T-cell (primary cell): ENCODE measurements around the gene GLCE. TPM values are rescaled to one million over a fixed set of nuclear protein-coding genes. Genes with fewer than 3 reads are reported as not detected.

Source experiments
- ATAC-seq, 4 experiments: fragments of 200-7000 bp in 3 of 4; fragments of 150-1000 bp in 1 of 4; cut with Tn5 transposase; replicated peaks in 1 of 4; 1 replicate in 3 of 4; 2 replicates in 1 of 4; pipeline ENCODE4 v1.10.0; 2021; ENCODE audit warnings: moderate library complexity in 3 of 4, mild to moderate bottlenecking in 2 of 4, moderate number of reproducible peaks in 1 of 4
- CTCF ChIA-PET, 2 donors: fragments of 300-600 bp; sonication (Branson Sonifier 250); formaldehyde crosslinking; loops; one replicate each; lab custom pipeline; 2022; ENCODE audit warnings: antibody characterized with exemption in 2 of 2; lab: Charles Lee
- POLR2A ChIA-PET, 2 donors: fragments of 300-600 bp; sonication (Branson Sonifier 250); formaldehyde crosslinking; loops; one replicate each; lab custom pipeline; 2022; ENCODE audit warnings: antibody characterized with exemption in 2 of 2; lab: Charles Lee
- DNase-seq, 35 experiments: peaks; one replicate each; pipeline versions ENCODE4 v3.0.0 to v3.0.0-alpha.2; 2013 to 2023
- H3K27ac ChIP-seq: one replicate; pipeline ENCODE4 v1.5.1; 2013; ENCODE audit warnings: low read length
- H3K27me3 ChIP-seq, 2 experiments: replicated peaks in 1 of 2; 1 replicate in 1 of 2; 2 replicates in 1 of 2; pipeline versions ENCODE4 v1.6.1 to v1.7.0; 2013; ENCODE audit warnings: low read length in 1 of 2, mixed read lengths in 1 of 2; ENCODE audit not compliant: control insufficient read depth in 2 of 2, insufficient read depth in 2 of 2; ENCODE audit errors: extremely low read depth in 1 of 2
- H3K36me3 ChIP-seq, 2 donors: 1 replicate in 1 of 2; 2 replicates in 1 of 2; pipeline versions ENCODE4 v1.6.1 to v1.7.0; 2013; ENCODE audit warnings: low read length in 1 of 2; ENCODE audit not compliant: control insufficient read depth in 2 of 2, insufficient read depth in 1 of 2; ENCODE audit errors: extremely low read depth in 1 of 2
- H3K4me1 ChIP-seq, 2 experiments: 1 replicate in 1 of 2; 2 replicates in 1 of 2; pipeline versions ENCODE4 v1.6.1 to v1.7.0; 2013; ENCODE audit warnings: low read length in 2 of 2, mixed read lengths in 1 of 2; ENCODE audit not compliant: insufficient read depth in 2 of 2, control insufficient read depth in 1 of 2; ENCODE audit errors: extremely low read depth in 1 of 2
- H3K4me3 ChIP-seq, 2 donors: 1 replicate in 1 of 2; 2 replicates in 1 of 2; pipeline versions ENCODE4 v1.5.1 to v1.7.0; 2013; ENCODE audit warnings: mild to moderate bottlenecking in 2 of 2, low read length in 1 of 2, moderate library complexity in 1 of 2; ENCODE audit not compliant: control insufficient read depth in 1 of 2; ENCODE audit errors: extremely low read depth in 1 of 2
- H3K9me3 ChIP-seq: 2 replicates; pipeline ENCODE4 v1.7.0; 2013
- H3K27ac Mint-ChIP-seq, 2 donors: one replicate each; pipeline ENCODE4 v1.8.0; 2020 to 2021; ENCODE audit warnings: mild to moderate bottlenecking in 2 of 2, mixed read lengths in 2 of 2
- H3K27me3 Mint-ChIP-seq, 2 donors: one replicate each; pipeline ENCODE4 v1.8.0; 2021 to 2022; ENCODE audit warnings: mixed read lengths in 2 of 2
- H3K36me3 Mint-ChIP-seq: one replicate; pipeline ENCODE4 v1.8.0; 2021; ENCODE audit warnings: mixed read lengths
- H3K4me1 Mint-ChIP-seq, 3 donors: one replicate each; pipeline ENCODE4 v1.8.0; 2020 to 2022; ENCODE audit warnings: mixed read lengths in 3 of 3, mild to moderate bottlenecking in 1 of 3
- H3K4me3 Mint-ChIP-seq, 3 donors: one replicate each; pipeline ENCODE4 v1.8.0; 2020 to 2022; ENCODE audit warnings: mild to moderate bottlenecking in 3 of 3, mixed read lengths in 3 of 3, moderate library complexity in 3 of 3
- H3K9me3 Mint-ChIP-seq, 3 donors: one replicate each; pipeline ENCODE4 v1.8.0; 2020 to 2022; ENCODE audit warnings: mixed read lengths in 3 of 3
- WGBS: methylation state at CpG from one replicate; pipeline ENCODE4 v1.1.5; 2013; ENCODE audit warnings: missing lambda C conversion rate; ENCODE audit not compliant: insufficient coverage; 5-methylcytosine and 5-hydroxymethylcytosine counted together
- total RNA-seq, 35 experiments: library from RNA in 6 of 35; stranded (reverse) in 6 of 35; fragments of 120-200 nt in 1 of 35; gene quantifications; one replicate each; pipeline versions ENCODE4 v1.2.1 to v1.2.4 and lab custom pipeline; 2013 to 2026

GLCE gene
- total RNA-seq, 5 donors from 2014 or later (not counting 1 experiment from before 2014, with no cell fraction given) = 5.1 to 6.6 (median 5.5) TPM

DNA sequence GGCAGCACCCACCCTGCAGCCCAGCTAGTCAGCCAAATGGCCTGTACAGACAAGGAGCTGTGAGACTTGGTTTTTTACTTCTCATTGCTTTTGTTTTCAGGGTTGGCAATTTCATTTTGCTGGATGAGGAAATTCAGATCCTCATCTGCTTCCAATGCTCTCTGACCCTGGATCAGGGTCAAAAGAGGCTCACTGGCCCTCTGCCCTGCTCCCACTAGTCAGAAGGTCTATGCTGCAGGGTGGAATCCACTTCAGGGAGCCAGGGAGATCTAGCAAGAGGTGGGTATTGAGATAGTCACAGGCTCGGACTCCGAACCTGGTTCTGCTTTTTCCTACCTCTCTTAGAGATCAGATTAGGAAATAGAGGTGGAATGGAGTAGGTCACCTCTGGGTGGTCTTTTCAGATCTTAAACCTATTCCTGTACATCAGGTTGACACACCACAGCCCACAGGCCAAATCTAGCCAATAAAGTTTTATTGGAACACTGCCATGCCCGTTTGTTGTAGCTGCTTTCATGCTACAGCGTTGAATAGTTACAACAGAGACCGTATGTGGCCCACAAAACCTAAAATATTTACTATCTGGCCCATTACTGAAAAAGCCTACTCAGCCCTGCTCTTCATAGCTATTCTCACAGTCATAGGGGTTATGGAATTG, 26.4 kb upstream of the GLCE start:
- H3K27me3 ChIP-seq = peaks cover 0 to 6% of the 10 kb centered on the region in 2 experiments
- Mint-ChIP-seq H3K27me3 (peaks cover 8 to 10% of the 10 kb centered on the region in 2 donors), H3K27ac (no peak overlapping the region), H3K36me3 (no peaks in the 10 kb centered on the region), H3K4me3 (no peak overlapping the region), H3K4me1 (no peaks in the 10 kb centered on the region), H3K9me3 (no peaks in the 10 kb centered on the region)
- DNase-seq = no peak
- no peaks in the 10 kb centered on the region for H3K4me1 ChIP-seq
- ATAC-seq = no peak
- H3K27ac ChIP-seq = no peak overlapping the region
- H3K36me3 ChIP-seq = no peaks in the 10 kb centered on the region
- H3K4me3 ChIP-seq = no peak overlapping the region
- ChIA-PET POLR2A (no interaction called here), CTCF (no interaction called here)
- WGBS = 73% methylated on average over 3 of the region's 5 CpGs
- H3K9me3 ChIP-seq = no peaks in the 10 kb centered on the region

DNA sequence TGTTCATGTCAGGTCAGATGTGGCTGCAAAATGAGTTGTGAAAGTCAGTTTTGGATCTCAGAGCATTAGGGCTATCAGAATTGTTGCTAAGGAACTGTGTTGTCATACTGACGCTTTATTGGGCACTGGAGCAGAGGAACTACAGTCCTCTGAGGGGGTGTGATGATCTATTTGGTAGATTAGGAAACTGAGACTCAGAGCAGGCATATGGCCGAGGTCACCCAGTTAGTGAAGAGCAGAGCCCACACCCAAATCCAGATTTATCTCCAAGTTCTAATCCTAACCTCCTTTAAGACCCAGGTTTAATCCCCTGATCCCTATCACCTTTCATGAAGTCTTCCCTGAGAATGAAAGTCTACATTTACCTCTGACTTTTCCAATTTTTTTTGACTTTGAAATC, 25.6 kb upstream of the GLCE start:
- 60% methylated on average over 1 of the region's 2 CpGs for WGBS
- Mint-ChIP-seq H3K9me3 (no peaks in the 10 kb centered on the region), H3K4me3 (no peak overlapping the region), H3K27ac (no peak overlapping the region), H3K4me1 (no peaks in the 10 kb centered on the region), H3K27me3 (peaks cover 11 to 17% of the 10 kb centered on the region in 2 donors), H3K36me3 (no peaks in the 10 kb centered on the region)
- H3K27me3 ChIP-seq = peaks cover 0 to 8% of the 10 kb centered on the region in 2 experiments
- CTCF ChIA-PET = no interaction called here
- no peak overlapping the region for H3K4me3 ChIP-seq
- H3K27ac ChIP-seq = no peak overlapping the region
- H3K4me1 ChIP-seq = no peaks in the 10 kb centered on the region
- H3K9me3 ChIP-seq = no peaks in the 10 kb centered on the region
- ATAC-seq (no peak), DNase-seq (no peak)
- POLR2A ChIA-PET = no interaction called here
- H3K36me3 ChIP-seq = no peaks in the 10 kb centered on the region

DNA sequence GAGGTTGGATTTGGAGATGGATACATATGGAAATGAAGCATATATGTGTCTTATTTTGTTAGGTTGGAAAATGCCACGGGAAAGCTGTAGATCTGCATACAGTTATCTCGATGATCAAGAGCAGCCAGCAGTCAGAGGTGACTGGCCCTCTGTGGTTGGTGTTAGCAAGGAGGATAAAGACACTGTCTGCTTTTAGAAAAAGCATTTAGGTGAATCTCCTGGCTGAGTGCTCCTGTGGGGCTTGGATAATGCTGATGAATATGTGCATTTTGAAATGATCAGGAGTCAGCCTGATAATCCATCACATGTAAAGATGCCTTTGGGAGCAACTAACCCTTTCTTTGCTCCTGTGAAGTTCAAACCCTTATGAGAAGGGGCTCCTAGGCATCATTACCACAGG, 24.9 kb upstream of the GLCE start:
- H3K27me3 Mint-ChIP-seq = peaks cover 18 to 23% of the 10 kb centered on the region in 2 donors
- ATAC-seq (no peak), DNase-seq (no peak)
- no peaks in the 10 kb centered on the region for H3K4me1 ChIP-seq
- no peaks in the 10 kb centered on the region for H3K36me3 ChIP-seq
- H3K9me3 Mint-ChIP-seq = no peaks in the 10 kb centered on the region
- no peaks in the 10 kb centered on the region for H3K9me3 ChIP-seq
- H3K27me3 ChIP-seq = peaks cover 0 to 12% of the 10 kb centered on the region in 2 experiments
- H3K4me1 Mint-ChIP-seq = no peaks in the 10 kb centered on the region
- no peak overlapping the region for H3K4me3 Mint-ChIP-seq
- H3K27ac ChIP-seq = no peak overlapping the region
- H3K36me3 Mint-ChIP-seq = no peaks in the 10 kb centered on the region
- CTCF ChIA-PET = no interaction called here
- H3K4me3 ChIP-seq = no peak overlapping the region
- POLR2A ChIA-PET = no interaction called here
- H3K27ac Mint-ChIP-seq = no peak overlapping the region
- WGBS = 71% methylated on average over 2 of the region's 2 CpGs

DNA sequence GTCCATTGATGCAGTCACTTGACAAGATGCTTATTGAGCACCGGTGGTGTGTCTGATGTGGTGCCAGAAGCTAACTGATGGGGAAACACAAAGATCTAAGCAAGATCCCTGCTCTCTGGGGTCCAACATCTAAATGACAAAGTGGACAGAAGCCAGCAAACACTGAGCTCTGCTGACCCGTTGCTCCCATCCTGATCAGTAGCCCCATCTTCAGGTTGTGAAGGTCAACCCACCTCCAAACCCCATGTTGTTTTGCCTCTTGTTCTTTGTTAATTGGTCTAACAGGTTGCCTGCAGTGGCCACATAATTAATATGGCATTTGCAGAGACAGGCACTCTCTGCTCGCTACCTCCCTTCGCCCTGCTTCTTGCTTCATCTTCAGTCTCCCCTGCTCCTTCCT, 21.5 kb upstream of the GLCE start:
- Histone ChIP-seq H3K9me3 (no peaks in the 10 kb centered on the region), H3K4me3 (no peak overlapping the region), H3K27me3 (peaks cover 0 to 12% of the 10 kb centered on the region in 2 experiments), H3K4me1 (no peaks in the 10 kb centered on the region), H3K27ac (no peak overlapping the region), H3K36me3 (no peaks in the 10 kb centered on the region)
- no peaks in the 10 kb centered on the region for H3K4me1 Mint-ChIP-seq
- peaks cover 0 to 3% (median 0%) of the 10 kb centered on the region in 3 donors for H3K9me3 Mint-ChIP-seq
- 93% methylated on average over 3 of the region's 4 CpGs for WGBS
- no peak overlapping the region for H3K4me3 Mint-ChIP-seq
- peaks cover 39% of the 10 kb centered on the region in 2 donors for H3K27me3 Mint-ChIP-seq
- no peak for ATAC-seq
- POLR2A ChIA-PET = interaction anchor here in 1 of 2 donors (0.6 kb wide), 1 partner anchor 300 kb away, joined by 3 read pairs; no protein-coding TSS in a partner anchor
- no peaks in the 10 kb centered on the region for H3K36me3 Mint-ChIP-seq
- CTCF ChIA-PET = no interaction called here
- DNase-seq = no peak
- H3K27ac Mint-ChIP-seq = no peak overlapping the region

DNA sequence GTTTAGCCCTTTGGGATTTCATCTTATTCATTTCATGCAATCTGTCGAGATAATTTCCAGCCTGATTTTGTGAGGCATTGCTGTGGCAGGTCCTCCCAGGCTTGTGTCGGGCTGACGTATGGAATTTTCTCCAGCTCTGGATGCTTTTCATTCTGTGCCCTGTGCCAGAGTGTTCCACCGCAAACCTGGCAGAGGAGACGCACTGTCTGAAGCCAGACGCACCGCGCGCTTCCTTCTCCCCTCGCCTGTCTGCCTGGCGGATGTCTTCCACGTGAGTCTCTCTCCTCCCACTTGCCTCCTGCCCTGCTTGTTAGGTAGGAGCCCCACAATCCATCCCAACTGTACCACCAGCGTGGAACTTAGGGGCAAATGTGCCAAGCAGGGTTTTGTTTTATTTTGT, 20.1 kb upstream of the GLCE start:
- 84% methylated on average over 9 of the region's 13 CpGs for WGBS
- Mint-ChIP-seq H3K27ac (no peak overlapping the region), H3K27me3 (peaks cover 41 to 46% of the 10 kb centered on the region in 2 donors), H3K9me3 (peaks cover 0 to 3% (median 0%) of the 10 kb centered on the region in 3 donors), H3K4me3 (no peak overlapping the region), H3K36me3 (no peaks in the 10 kb centered on the region), H3K4me1 (no peaks in the 10 kb centered on the region)
- no peaks in the 10 kb centered on the region for H3K9me3 ChIP-seq
- H3K4me3 ChIP-seq = no peak overlapping the region
- peaks cover 0 to 17% of the 10 kb centered on the region in 2 experiments for H3K27me3 ChIP-seq
- CTCF ChIA-PET = no interaction called here
- POLR2A ChIA-PET = no interaction called here
- no peak for DNase-seq
- no peak overlapping the region for H3K27ac ChIP-seq
- H3K4me1 ChIP-seq = no peaks in the 10 kb centered on the region
- ATAC-seq = no peak
- H3K36me3 ChIP-seq = no peaks in the 10 kb centered on the region

DNA sequence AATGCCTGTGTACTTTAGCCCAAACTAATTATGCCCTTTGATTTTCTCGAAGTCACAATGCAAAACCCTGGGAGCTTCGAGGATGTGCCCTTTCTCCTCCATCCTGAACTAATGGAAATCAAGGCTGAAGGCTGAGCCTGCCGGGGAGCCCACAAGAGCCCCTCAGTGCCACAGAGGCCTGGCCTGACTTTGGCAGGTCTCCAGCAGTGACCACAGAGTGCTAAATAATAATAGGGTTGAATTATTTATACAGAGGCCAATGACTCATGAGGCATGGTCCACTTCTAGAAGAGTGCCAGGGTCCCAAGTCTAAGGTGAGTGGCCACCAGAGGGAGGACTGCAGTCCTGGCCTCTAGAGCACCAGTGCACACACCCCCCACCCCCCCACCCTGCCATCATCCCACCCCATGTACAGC, 19.1 kb upstream of the GLCE start:
- 69% methylated on average over 3 of the region's 3 CpGs for WGBS
- no peaks in the 10 kb centered on the region for H3K9me3 ChIP-seq
- Mint-ChIP-seq H3K36me3 (no peaks in the 10 kb centered on the region), H3K4me1 (no peaks in the 10 kb centered on the region), H3K27me3 (peaks cover 50 to 55% of the 10 kb centered on the region in 2 donors), H3K27ac (no peak overlapping the region), H3K4me3 (no peak overlapping the region), H3K9me3 (peaks cover 0 to 3% (median 0%) of the 10 kb centered on the region in 3 donors)
- H3K27me3 ChIP-seq = peaks cover 3 to 17% of the 10 kb centered on the region in 2 experiments
- H3K36me3 ChIP-seq = no peaks in the 10 kb centered on the region
- no peak overlapping the region for H3K27ac ChIP-seq
- no peak overlapping the region for H3K4me3 ChIP-seq
- no peaks in the 10 kb centered on the region for H3K4me1 ChIP-seq
- ChIA-PET POLR2A (no interaction called here), CTCF (interaction anchor here in 1 of 2 donors (0.5 kb wide), 1 partner anchor 1094 kb away, joined by 4 read pairs; no protein-coding TSS in a partner anchor)
- DNase-seq (no peak), ATAC-seq (no peak)
